Stimulated activated CD8-positive, alpha-beta memory T cell treated with anti-CD3 and anti-CD28 coated beads, Interleukin-7, amount 100 ng/mL, for 24 hours (primary cell): ENCODE measurements around the gene LILRA2.
"Not testable (repeated sequence)": the region's sequence is repeated elsewhere in the genome, so short reads cannot be mapped to it uniquely, and the experiment has no call there.

Experiments used
- DNase-seq: peaks from one replicate; pipeline ENCODE4 v3.0.0-alpha.2; 2020; ENCODE audit warnings: low read depth

Gene LILRA2

GRCh38 chr19:54573330-54573872, at the start of gene LILRA2:
Gene LILRA2 (plus strand): TSS chr19:54573790. CDS start chr19:54573879, 89 bp downstream.
- no peak for DNase-seq

- DNase-seq, result no peak
Observed at GRCh38 chr19:54525636-54526035, 48.0 kb upstream of the LILRA2 start.

GRCh38 chr19:54526972-54527371, 46.6 kb upstream of the LILRA2 start:
- DNase-seq, result no peak

GRCh38 chr19:54530866-54531265, 42.7 kb upstream of the LILRA2 start:
- no peak for DNase-seq

- no peak for DNase-seq
Observed at GRCh38 chr19:54532528-54532927, 41.1 kb upstream of the LILRA2 start.

GRCh38 chr19:54533476-54533875, 40.1 kb upstream of the LILRA2 start:
- no peak for DNase-seq

GRCh38 chr19:54534156-54534555, 39.4 kb upstream of the LILRA2 start:
- no peak for DNase-seq

GRCh38 chr19:54535601-54536000, 38.0 kb upstream of the LILRA2 start:
- no peak for DNase-seq

GRCh38 chr19:54536956-54537355, 36.6 kb upstream of the LILRA2 start:
- DNase-seq, result no peak

- no peak for DNase-seq
Observed at GRCh38 chr19:54541712-54542111, 31.9 kb upstream of the LILRA2 start.

- DNase-seq, result no peak
Observed at GRCh38 chr19:54548806-54549205, 24.8 kb upstream of the LILRA2 start.

- DNase-seq, result no peak
Observed at GRCh38 chr19:54549224-54549623, 24.4 kb upstream of the LILRA2 start.

- no peak for DNase-seq
Observed at GRCh38 chr19:54551293-54551692, 22.3 kb upstream of the LILRA2 start.

- no peak for DNase-seq
Observed at GRCh38 chr19:54551950-54552912, 21.4 kb upstream of the LILRA2 start.

GRCh38 chr19:54552913-54553310, 20.7 kb upstream of the LILRA2 start:
- DNase-seq, result no peak

- no peak for DNase-seq
Observed at GRCh38 chr19:54554006-54554405, 19.6 kb upstream of the LILRA2 start.

GRCh38 chr19:54554896-54555295, 18.7 kb upstream of the LILRA2 start:
- DNase-seq, result no peak

GRCh38 chr19:54556194-54556593, 17.4 kb upstream of the LILRA2 start:
- DNase-seq, result no peak

- DNase-seq, result no peak
Observed at GRCh38 chr19:54558339-54558738, 15.3 kb upstream of the LILRA2 start.

- DNase-seq, result no peak
Observed at GRCh38 chr19:54560881-54561385, 12.7 kb upstream of the LILRA2 start.

GRCh38 chr19:54561840-54562239, 11.8 kb upstream of the LILRA2 start:
- no peak for DNase-seq

- DNase-seq, result not testable (repeated sequence)
Observed at GRCh38 chr19:54563206-54563605, 10.4 kb upstream of the LILRA2 start.

GRCh38 chr19:54570316-54570715, 3.3 kb upstream of the LILRA2 start:
- no peak for DNase-seq
